GM12878 (cell line): ENCODE data around the gene KCNK7. TPM values are rescaled to one million over a fixed set of nuclear protein-coding genes. Genes with fewer than 3 reads are reported as not detected.

Experiments
- CHD1 ChIP-seq: IDR thresholded peaks from 2 replicates; pipeline ENCODE4 v1.6.1; 2012; ENCODE audit warnings: low read depth, low read length, improper control_type of control experiment
- CHD4 ChIP-seq: fragments of 200-600 bp; sonication (generic); IDR thresholded peaks from 2 replicates; pipeline ENCODE4 v1.6.1; 2016; ENCODE audit warnings: mild to moderate bottlenecking
- CTCF ChIP-seq, 3 experiments: IDR thresholded peaks in 2 of 3; conservative IDR thresholded peaks in 1 of 3; 2 replicates each; pipeline ENCODE4 v1.5.1; 2011; ENCODE audit warnings: low read depth in 3 of 3, low read length in 3 of 3, mild to moderate bottlenecking in 3 of 3, control low read depth in 2 of 3, moderate library complexity in 2 of 3, inconsistent platforms in 1 of 3, mixed read lengths in 1 of 3; ENCODE audit not compliant: control insufficient read depth in 2 of 3, insufficient read depth in 1 of 3; ENCODE audit errors: extremely low read depth in 1 of 3
- DPF2 ChIP-seq: fragments of 450-650 bp; IDR thresholded peaks from 2 replicates; pipeline ENCODE4 v1.6.1; 2017; ENCODE audit warnings: mild to moderate bottlenecking
- EGR1 ChIP-seq, 2 experiments: IDR thresholded peaks; 1 replicate in 1 of 2; 2 replicates in 1 of 2; pipeline ENCODE4 v1.6.1; 2011 to 2012; ENCODE audit warnings: low read depth in 2 of 2, low read length in 2 of 2, borderline replicate concordance in 1 of 2, mild to moderate bottlenecking in 1 of 2, moderate library complexity in 1 of 2
- HCFC1 ChIP-seq: fragments of 150-350 bp; IDR thresholded peaks from 2 replicates; pipeline ENCODE4 v1.6.1; 2014; ENCODE audit warnings: low read length
- HDAC6 ChIP-seq: fragments of 200-600 bp; sonication (generic); IDR thresholded peaks from one replicate; pipeline ENCODE4 v1.8.0; 2017; ENCODE audit warnings: antibody characterized with exemption; ENCODE audit not compliant: unreplicated experiment
- MAX ChIP-seq: IDR thresholded peaks from 2 replicates; pipeline ENCODE4 v1.6.1; 2012; ENCODE audit warnings: low read depth, low read length, improper control_type of control experiment
- MLLT1 ChIP-seq: fragments of 450-650 bp; IDR thresholded peaks from 2 replicates; pipeline ENCODE4 v1.6.1; 2016; ENCODE audit warnings: mild to moderate bottlenecking
- NBN ChIP-seq: fragments of 450-650 bp; IDR thresholded peaks from 2 replicates; pipeline ENCODE4 v1.6.1; 2016
- NKRF ChIP-seq: fragments of 450-650 bp; conservative IDR thresholded peaks from 2 replicates; pipeline ENCODE4 v1.6.1; 2017; ENCODE audit warnings: mild to moderate bottlenecking, moderate library complexity
- RELB ChIP-seq: fragments of 450-650 bp; IDR thresholded peaks from 2 replicates; pipeline ENCODE4 v1.6.1; 2017; ENCODE audit warnings: low read depth, mild to moderate bottlenecking, moderate library complexity
- SPI1 ChIP-seq: IDR thresholded peaks from 2 replicates; pipeline ENCODE4 v1.6.1; 2011; ENCODE audit warnings: low read depth, mild to moderate bottlenecking, low read length, moderate library complexity, borderline replicate concordance; ENCODE audit not compliant: insufficient read depth
- SREBF1 ChIP-seq: IDR thresholded peaks from 2 replicates; pipeline ENCODE4 v1.6.1; 2012; ENCODE audit warnings: mild to moderate bottlenecking, low read length
- TBL1XR1 ChIP-seq: IDR thresholded peaks from 2 replicates; pipeline ENCODE4 v1.6.1; 2012; ENCODE audit warnings: low read depth, low read length, improper control_type of control experiment
- ZNF24 ChIP-seq: fragments of 450-650 bp; IDR thresholded peaks from 2 replicates; pipeline ENCODE4 v1.6.1; 2017; ENCODE audit warnings: antibody characterized with exemption, mild to moderate bottlenecking
- ZZZ3 ChIP-seq: IDR thresholded peaks from 2 replicates; pipeline ENCODE4 v1.6.1; 2011; ENCODE audit warnings: low read depth; ENCODE audit not compliant: control insufficient read depth, insufficient read length
- polyA plus RNA-seq, 11 experiments: library from polyadenylated mRNA; depleted of rRNA in 4 of 11; unstranded in 6 of 11; stranded (reverse) in 5 of 11; fragments of >200 nt; fragmentation: Nextera tagmentation in 4 of 11; fragmentation: Illumina TruSeq in 1 of 11; extraction: Ambion mirVana in 4 of 11; extraction: Trizol in 1 of 11; gene quantifications; 1 replicate in 1 of 11; 2 replicates in 10 of 11; pipeline versions ENCODE4 v1.2.1 to v1.2.3, GENCODE V29; 2011 to 2016; ENCODE audit warnings: inconsistent platforms in 2 of 11, missing spikeins in 2 of 11, low read depth in 1 of 11
- total RNA-seq, 4 experiments: library from RNA; depleted of rRNA in 3 of 4; stranded (reverse); fragments of >200 nt in 3 of 4; fragmentation: Illumina TruSeq in 1 of 4; extraction: Trizol in 1 of 4; gene quantifications; 2 replicates each; pipeline versions ENCODE4 v1.2.1 to v1.2.3, GENCODE V29; 2013 to 2021

Gene KCNK7
- total and polyA plus RNA-seq, 10 of the 15 experiments (the other 5 are each of a cell fraction or from before 2014, with no cell fraction given), result 0.11 to 0.54 (median 0.23) TPM; not detected in 7

- no peak for TF ChIP-seq EGR1 (IDR thresholded peaks at IDR 0.05; ENCODE audit: borderline replicate concordance in 1 of 2, low read depth in 2 of 2, low read length in 2 of 2)
- peak; percentile 91 for TF ChIP-seq DPF2
- TF ChIP-seq CHD1, result peak; percentile 84; the same call in 1 of the 2 replicates
- TF ChIP-seq RELB, result peak; percentile 64; the same call in 1 of the 2 replicates
- TF ChIP-seq ZNF24, result no peak
- peak; percentile 63 for TF ChIP-seq MAX
- TF ChIP-seq SREBF1, result no peak
- 0 out of 2 replicates have a peak, but pooled peaks have one; percentile 6 for TF ChIP-seq HCFC1
- TF ChIP-seq SPI1, result no peak; the same call in 1 of the 2 replicates
- no peak for TF ChIP-seq ZZZ3
- no peak for TF ChIP-seq HDAC6
- TF ChIP-seq MLLT1, result no peak; the same call in none of the 2 replicates
- peak; percentile 93 for TF ChIP-seq NBN
- TF ChIP-seq CTCF (IDR thresholded peaks at IDR 0.05 in 2 of 3, conservative IDR thresholded peaks at IDR 0.05 in 1 of 3; ENCODE audit: control insufficient read depth in 2 of 3, extremely low read depth in 1 of 3, insufficient read depth in 1 of 3, low read depth in 3 of 3, low read length in 3 of 3), result no peak
- TF ChIP-seq NKRF, result no peak; the same call in 1 of the 2 replicates
- TF ChIP-seq CHD4, result no peak
- TF ChIP-seq TBL1XR1, result peak; percentile 75; the same call in 1 of the 2 replicates
These were observed 44.3 kb upstream of the KCNK7 start (continued) for GRCh38 chr11:65639623-65640482.
